GM18868 (cell line): ENCODE measurements around the gene PDLIM4.

Source experiments
- ATAC-seq: cut with Tn5 transposase; IDR thresholded peaks from one replicate; pipeline ENCODE4 v1.9.1; 2021; ENCODE audit warnings: mild to moderate bottlenecking, moderate library complexity; ENCODE audit not compliant: unreplicated experiment

PDLIM4 gene

GRCh38 chr5:132266031-132266835 lies 8.7 kb downstream of the PDLIM4 start:
- no peak for ATAC-seq

GRCh38 chr5:132266836-132267160 lies 9.3 kb downstream of the PDLIM4 start:
- no peak for ATAC-seq

GRCh38 chr5:132267166-132267739 lies 9.8 kb downstream of the PDLIM4 start:
- ATAC-seq = no peak

- peak; percentile 33 for ATAC-seq
These were observed 10.7 kb downstream of the PDLIM4 start for GRCh38 chr5:132267931-132268768.

- ATAC-seq = peak; percentile 77
These were observed 11.5 kb downstream of the PDLIM4 start for GRCh38 chr5:132268769-132269551.

GRCh38 chr5:132269635-132270334 lies 12.3 kb downstream of the PDLIM4 start:
- ATAC-seq = no peak

GRCh38 chr5:132270335-132270665 lies 12.8 kb downstream of the PDLIM4 start:
- ATAC-seq = no peak

- no peak for ATAC-seq
These were observed 13.2 kb downstream of the PDLIM4 start for GRCh38 chr5:132270706-132271105.

GRCh38 chr5:132271251-132272246 lies 14.1 kb downstream of the PDLIM4 start:
- no peak for ATAC-seq

GRCh38 chr5:132272311-132273210 lies 15.1 kb downstream of the PDLIM4 start:
- no peak for ATAC-seq

- ATAC-seq = no peak
These were observed 16.1 kb downstream of the PDLIM4 start for GRCh38 chr5:132273631-132274030.

GRCh38 chr5:132274050-132274792 lies 16.7 kb downstream of the PDLIM4 start:
- no peak for ATAC-seq

GRCh38 chr5:132275367-132276220 lies 18.1 kb downstream of the PDLIM4 start:
- ATAC-seq = no peak

GRCh38 chr5:132277256-132277655 lies 19.8 kb downstream of the PDLIM4 start:
- no peak for ATAC-seq

GRCh38 chr5:132277971-132278853 lies 20.7 kb downstream of the PDLIM4 start:
- no peak for ATAC-seq

GRCh38 chr5:132279801-132280200 lies 22.3 kb downstream of the PDLIM4 start:
- ATAC-seq = no peak
